Uterus (tissue), 4 donors: ENCODE measurements around the gene CYS1. TPM values are rescaled to one million over a fixed set of nuclear protein-coding genes. Genes with fewer than 3 reads are reported as not detected.

Source experiments
- DNase-seq, 2 donors: peaks; one replicate each; pipeline ENCODE4 v3.0.0-alpha.2; 2019 to 2020
- H3K27ac ChIP-seq, 2 donors: fragments of 200-600 bp; sonication (generic); 1 replicate in 1 of 2; 2 replicates in 1 of 2; pipeline ENCODE4 v1.5.1; 2016 to 2018
- H3K27me3 ChIP-seq, 2 donors: fragments of 200-600 bp; sonication (generic); one replicate each; pipeline ENCODE4 v1.5.1; 2018 to 2019; ENCODE audit warnings: control low read depth in 1 of 2
- H3K36me3 ChIP-seq, 2 donors: fragments of 200-600 bp; sonication (generic); one replicate each; pipeline ENCODE4 v1.5.1; 2019; ENCODE audit warnings: control low read depth in 1 of 2
- H3K4me1 ChIP-seq, 2 donors: fragments of 200-600 bp; sonication (generic); one replicate each; pipeline ENCODE4 v1.5.1; 2018 to 2019; ENCODE audit warnings: control low read depth in 1 of 2
- H3K4me3 ChIP-seq, 2 donors: fragments of 200-600 bp; sonication (generic); 1 replicate in 1 of 2; 2 replicates in 1 of 2; pipeline ENCODE4 v1.5.1; 2018 to 2019; ENCODE audit warnings: mild to moderate bottlenecking in 1 of 2
- H3K9me3 ChIP-seq, 2 donors: fragments of 200-600 bp; sonication (generic); one replicate each; pipeline ENCODE4 v1.5.1; 2019; ENCODE audit warnings: control low read depth in 1 of 2
- CTCF ChIP-seq, 4 experiments: fragments of 200-600 bp in 2 of 4; fragments of 450-650 bp in 2 of 4; sonication (generic) in 2 of 4; IDR thresholded peaks; one replicate each; pipeline ENCODE4 v1.5.1; 2016 to 2019; ENCODE audit warnings: antibody characterized with exemption in 4 of 4, mild to moderate bottlenecking in 2 of 4, moderate library complexity in 1 of 4
- POLR2A ChIP-seq, 2 donors: fragments of 450-650 bp; IDR thresholded peaks; one replicate each; pipeline ENCODE4 v1.6.1; 2016; ENCODE audit warnings: antibody characterized with exemption in 2 of 2, mild to moderate bottlenecking in 1 of 2, moderate library complexity in 1 of 2
- intact Hi-C: fragments of 100-400 bp; cut with DNase I; formaldehyde crosslinking; loops from one replicate; pipeline ENCODE4 v1.15.1; 2023; ENCODE audit warnings: low total_unique reads
- total RNA-seq, 4 donors: library from RNA; depleted of rRNA in 3 of 4; stranded (reverse); fragments of >200 nt in 3 of 4; gene quantifications; one replicate each; pipeline versions ENCODE4 v1.1.0 to v1.2.4, GENCODE V29; 2014 to 2023
- donor health status: DM: yes; HTN: yes; CAD: no.

The CYS1 gene
- total RNA-seq, 4 donors from 2014 or later: 7.2 to 15.5 (median 11.2) TPM

GRCh38 chr2:10083046-10083445 lies 2.8 kb upstream of the CYS1 start:
- intact Hi-C loops: no loop called here
- H3K27me3 ChIP-seq: no peaks in the 10 kb centered on the region
- no peak overlapping the region for H3K4me3 ChIP-seq
- no peaks in the 10 kb centered on the region for H3K36me3 ChIP-seq
- TF ChIP-seq POLR2A (IDR thresholded peaks at IDR 0.05): no peak
- H3K4me1 ChIP-seq: peaks cover 0 to 9% of the 10 kb centered on the region in 2 donors
- DNase-seq: no peak
- no peaks in the 10 kb centered on the region for H3K9me3 ChIP-seq
- H3K27ac ChIP-seq: no peak overlapping the region

- no peaks in the 10 kb centered on the region for H3K36me3 ChIP-seq
- peak overlapping the region; percentile 34 to 72 for H3K4me3 ChIP-seq
- H3K27me3 ChIP-seq: no peaks in the 10 kb centered on the region
- peak in 1 of 2 donors; percentile 44 for DNase-seq
- intact Hi-C loops: no loop called here
- peak overlapping the region; percentile 87 to 94 for H3K27ac ChIP-seq
- H3K4me1 ChIP-seq: peaks cover 0 to 9% of the 10 kb centered on the region in 2 donors
- TF ChIP-seq CTCF (IDR thresholded peaks at IDR 0.05) (no peak), POLR2A (IDR thresholded peaks at IDR 0.05) (no peak)
- H3K9me3 ChIP-seq: no peaks in the 10 kb centered on the region
Observed at GRCh38 chr2:10080536-10081304, 509 bp upstream of the CYS1 start.

GRCh38 chr2:10079266-10079869 lies 843 bp downstream of the CYS1 start:
- Histone ChIP-seq H3K36me3 (no peaks in the 10 kb centered on the region), H3K4me1 (peaks cover 0 to 9% of the 10 kb centered on the region in 2 donors), H3K9me3 (no peaks in the 10 kb centered on the region), H3K4me3 (peak overlapping the region; percentile 34 to 72), H3K27ac (peak overlapping the region; percentile 87 to 94), H3K27me3 (no peaks in the 10 kb centered on the region)
- TF ChIP-seq CTCF (IDR thresholded peaks at IDR 0.05) (no peak), POLR2A (IDR thresholded peaks at IDR 0.05) (no peak)
- DNase-seq: peak; percentile 58 to 69
- intact Hi-C loops: no loop called here

- peak overlapping the region; percentile 87 to 94 for H3K27ac ChIP-seq
- no peaks in the 10 kb centered on the region for H3K9me3 ChIP-seq
- H3K27me3 ChIP-seq: no peaks in the 10 kb centered on the region
- peaks cover 0 to 9% of the 10 kb centered on the region in 2 donors for H3K4me1 ChIP-seq
- H3K36me3 ChIP-seq: no peaks in the 10 kb centered on the region
- intact Hi-C loops: no loop called here
- TF ChIP-seq POLR2A (IDR thresholded peaks at IDR 0.05): no peak
- TF ChIP-seq CTCF (IDR thresholded peaks at IDR 0.05): no peak
- peak overlapping the region; percentile 34 to 72 for H3K4me3 ChIP-seq
- DNase-seq: no peak
Observed at GRCh38 chr2:10078704-10079265, 1.4 kb downstream of the CYS1 start.

- Histone ChIP-seq H3K27me3 (no peaks in the 10 kb centered on the region), H3K36me3 (no peaks in the 10 kb centered on the region), H3K4me1 (peaks cover 0 to 9% of the 10 kb centered on the region in 2 donors), H3K9me3 (no peaks in the 10 kb centered on the region), H3K27ac (peak overlapping the region in 1 of 2 donors; percentile 87), H3K4me3 (no peak overlapping the region)
- TF ChIP-seq CTCF (IDR thresholded peaks at IDR 0.05) (no peak), POLR2A (IDR thresholded peaks at IDR 0.05) (no peak)
- DNase-seq: no peak
- intact Hi-C loops: no loop called here
Observed at GRCh38 chr2:10078001-10078400, 2.2 kb downstream of the CYS1 start.
